HG03060 (cell line): ENCODE results near the gene LENG8.
"Not testable (repeated sequence)": the region's sequence is repeated elsewhere in the genome, so short reads cannot be mapped to it uniquely, and the experiment has no call there.

Experiments used
- ATAC-seq: cut with Tn5 transposase; IDR thresholded peaks from one replicate; pipeline ENCODE4 v1.9.1; 2021; ENCODE audit warnings: low read depth, moderate number of reproducible peaks; ENCODE audit not compliant: unreplicated experiment

Gene LENG8

GRCh38 chr19:54508487-54508886 lies 59.5 kb downstream of the LENG8 start:
- ATAC-seq: not testable (repeated sequence)

DNA sequence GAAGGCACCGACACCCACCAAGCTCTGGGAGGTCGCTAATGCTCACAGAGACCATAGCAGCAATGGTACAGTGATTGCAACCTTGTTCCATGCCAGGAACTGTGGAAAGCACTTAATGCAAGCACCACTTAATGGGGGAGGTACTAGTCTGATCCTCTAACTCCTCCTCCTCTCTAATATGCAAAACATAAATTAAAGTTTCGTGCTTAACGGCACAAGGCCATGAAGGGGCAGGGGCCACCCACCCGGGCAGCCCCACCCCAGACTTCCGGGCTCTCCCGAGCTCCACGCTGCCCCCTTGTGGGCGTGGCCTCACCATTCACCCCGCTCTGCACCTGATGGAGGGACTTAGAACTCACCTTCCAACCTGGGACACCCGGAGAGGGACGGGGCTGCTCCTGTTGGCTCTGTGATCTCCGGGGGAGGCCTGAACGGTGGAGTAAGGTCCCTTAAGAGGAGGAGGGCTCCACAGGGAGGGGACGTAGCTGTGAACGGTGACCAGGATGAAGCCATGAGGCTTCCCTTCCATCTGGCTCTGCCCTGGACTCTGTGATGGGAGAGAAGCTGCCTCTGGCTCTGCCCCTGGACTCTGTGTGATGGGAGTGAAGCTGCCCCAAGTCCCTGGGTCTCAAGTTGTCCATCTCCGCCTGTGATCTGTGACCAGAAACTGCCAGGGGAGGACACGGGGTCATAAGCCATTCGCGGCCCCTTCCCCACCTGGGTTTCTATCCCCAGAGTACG lies 60.4 kb downstream of the LENG8 start:
- not testable (repeated sequence) for ATAC-seq
